B cell (primary cell): ENCODE results near the gene IKZF3. TPM values are rescaled to one million over a fixed set of nuclear protein-coding genes. Genes with fewer than 3 reads are reported as not detected.

Experiments used
- ATAC-seq: fragments of 200-7000 bp; cut with Tn5 transposase; one replicate; pipeline ENCODE4 v1.10.0; 2021; ENCODE audit warnings: low read depth, mild to moderate bottlenecking, moderate number of reproducible peaks, moderate library complexity
- CTCF ChIA-PET: fragments of 350-600 bp; sonication (Branson Sonifier 250); formaldehyde crosslinking; loops from one replicate; lab custom pipeline; 2021; ENCODE audit warnings: antibody characterized with exemption, inconsistent platforms; lab: Charles Lee
- POLR2A ChIA-PET: fragments of 350-600 bp; sonication (Branson Sonifier 250); formaldehyde crosslinking; loops from one replicate; lab custom pipeline; 2021; ENCODE audit warnings: antibody characterized with exemption; lab: Charles Lee
- DNase-seq: peaks from one replicate; pipeline ENCODE4 v3.0.0; 2013
- H2AFZ ChIP-seq: 2 replicates; pipeline ENCODE4 v1.6.1; 2012; ENCODE audit warnings: mild to moderate bottlenecking, low read depth, low read length; ENCODE audit not compliant: insufficient read depth, poor library complexity, severe bottlenecking
- H3K27ac ChIP-seq, 2 donors: 1 replicate in 1 of 2; 2 replicates in 1 of 2; pipeline ENCODE4 v1.5.1; 2012 to 2013; ENCODE audit warnings: low read length in 2 of 2, mild to moderate bottlenecking in 2 of 2, moderate library complexity in 1 of 2
- H3K27me3 ChIP-seq, 4 experiments: fragments of 200-600 bp in 1 of 4; sonication (generic) in 1 of 4; replicated peaks in 1 of 4; 1 replicate in 2 of 4; 2 replicates in 2 of 4; pipeline versions ENCODE4 v1.6.1 to v1.7.0; 2013 to 2016; ENCODE audit warnings: low read length in 3 of 4, mild to moderate bottlenecking in 2 of 4, mixed read lengths in 1 of 4, moderate library complexity in 1 of 4; ENCODE audit not compliant: insufficient read depth in 4 of 4, control insufficient read depth in 3 of 4; ENCODE audit errors: control extremely low read depth in 1 of 4
- H3K36me3 ChIP-seq, 2 experiments: replicated peaks in 1 of 2; 1 replicate in 1 of 2; 2 replicates in 1 of 2; pipeline versions ENCODE4 v1.6.1 to v1.7.1; 2013; ENCODE audit warnings: low read length in 1 of 2; ENCODE audit not compliant: insufficient read depth in 2 of 2, control insufficient read depth in 1 of 2; ENCODE audit errors: control extremely low read depth in 1 of 2, extremely low read depth in 1 of 2
- H3K4me1 ChIP-seq, 2 donors: fragments of 200-600 bp in 1 of 2; sonication (generic) in 1 of 2; 1 replicate in 1 of 2; 2 replicates in 1 of 2; pipeline versions ENCODE4 v1.5.1 to v1.6.1; 2013 to 2017; ENCODE audit warnings: low read length in 2 of 2; ENCODE audit not compliant: control insufficient read depth in 2 of 2, insufficient read depth in 2 of 2
- H3K4me2 ChIP-seq: replicated peaks from 2 replicates; pipeline ENCODE3; 2012; ENCODE audit warnings: mild to moderate bottlenecking, low read depth, low read length; ENCODE audit not compliant: poor library complexity, severe bottlenecking
- H3K4me3 ChIP-seq, 5 experiments: fragments of 200-600 bp in 1 of 5; sonication (generic) in 1 of 5; 1 replicate in 3 of 5; 2 replicates in 2 of 5; pipeline versions ENCODE4 v1.5.1 to v1.7.0; 2011 to 2016; ENCODE audit warnings: low read length in 4 of 5, mild to moderate bottlenecking in 4 of 5, low read depth in 2 of 5, control low read depth in 1 of 5, moderate library complexity in 1 of 5; ENCODE audit not compliant: insufficient read depth in 1 of 5; ENCODE audit errors: control extremely low read depth in 1 of 5, extremely low read depth in 1 of 5
- H3K79me2 ChIP-seq: fragments of 200-600 bp; sonication (generic); one replicate; pipeline ENCODE4 v1.6.0; 2016; ENCODE audit warnings: low read length; ENCODE audit not compliant: control insufficient read depth, insufficient read depth
- H3K9ac ChIP-seq: fragments of 200-600 bp; sonication (generic); 2 replicates; pipeline ENCODE4 v1.6.1; 2017; ENCODE audit warnings: mild to moderate bottlenecking, low read length, moderate library complexity
- H3K9me3 ChIP-seq, 3 donors: one replicate each; pipeline versions ENCODE4 v1.6.1 to v1.7.1; 2013; ENCODE audit warnings: low read length in 2 of 3; ENCODE audit not compliant: control insufficient read depth in 2 of 3, insufficient read depth in 1 of 3; ENCODE audit errors: control extremely low read depth in 1 of 3
- H4K20me1 ChIP-seq: 2 replicates; pipeline ENCODE4 v1.6.0; 2012; ENCODE audit warnings: mild to moderate bottlenecking, low read length; ENCODE audit not compliant: insufficient read depth, control insufficient read depth, poor library complexity, severe bottlenecking
- H3K27ac Mint-ChIP-seq: one replicate; pipeline ENCODE4 v1.8.0; 2021; ENCODE audit warnings: mixed read lengths
- H3K27me3 Mint-ChIP-seq: one replicate; pipeline ENCODE4 v1.8.0; 2021; ENCODE audit warnings: mixed read lengths
- H3K4me1 Mint-ChIP-seq: one replicate; pipeline ENCODE4 v1.8.0; 2021; ENCODE audit warnings: mixed read lengths
- H3K4me3 Mint-ChIP-seq: one replicate; pipeline ENCODE4 v1.8.0; 2021; ENCODE audit warnings: mixed read lengths
- H3K9me3 Mint-ChIP-seq: one replicate; pipeline ENCODE4 v1.8.0; 2022; ENCODE audit warnings: mixed read lengths; ENCODE audit not compliant: insufficient read depth
- EZH2 ChIP-seq: IDR thresholded peaks from 2 replicates; pipeline ENCODE4 v1.6.1; 2012; ENCODE audit warnings: borderline replicate concordance, low read depth, mild to moderate bottlenecking, moderate library complexity, low read length; ENCODE audit not compliant: insufficient read depth, poor library complexity, severe bottlenecking
- WGBS: methylation state at CpG from one replicate; pipeline ENCODE4 v1.1.5; 2013; ENCODE audit warnings: missing lambda C conversion rate; ENCODE audit not compliant: insufficient coverage; 5-methylcytosine and 5-hydroxymethylcytosine counted together
- intact Hi-C: fragments of 100-400 bp; cut with micrococcal nuclease; formaldehyde crosslinking; loops from one replicate; pipeline ENCODE4 v1.10.0; 2022
- polyA plus RNA-seq: library from polyadenylated mRNA; depleted of rRNA; stranded (reverse); fragments of >200 nt; gene quantifications from 2 replicates; pipeline ENCODE4 v1.2.3, GENCODE V29; 2012
- total RNA-seq, 2 donors: library from RNA; stranded (reverse); fragments of 120-200 nt in 1 of 2; gene quantifications; 1 replicate in 1 of 2; 2 replicates in 1 of 2; pipeline versions ENCODE4 v1.2.3 to v1.2.4, GENCODE V29; 2013 to 2022
- TF ChIP-seq, protein P1 (sequence below): fragments of 200-600 bp; IDR thresholded peaks from one replicate; pipeline ENCODE4 v1.8.0; 2022; ENCODE audit warnings: antibody characterized with exemption, mild to moderate bottlenecking

The IKZF3 gene
- total and polyA plus RNA-seq, 2 donors (not counting 1 experiment from before 2014, with no cell fraction given) = 63.0 to 178 TPM

DNA sequence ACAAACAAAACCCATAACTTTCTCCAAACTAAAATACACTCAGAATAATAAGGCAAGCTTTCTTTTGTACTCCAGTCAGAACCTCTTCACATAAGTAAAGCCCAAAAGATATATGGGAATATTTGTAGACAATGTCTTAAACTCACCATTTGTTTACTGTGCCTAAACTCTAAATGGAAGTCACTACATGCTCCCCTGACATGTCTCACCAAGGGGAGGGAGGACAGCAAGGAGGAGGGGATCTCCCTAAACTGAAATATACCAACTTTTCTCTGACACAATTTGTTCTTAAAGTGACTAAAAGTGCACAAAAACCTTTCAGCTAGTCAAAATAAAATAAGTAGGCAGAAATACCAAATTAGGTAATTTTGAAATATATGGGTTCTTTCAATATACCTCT, 87.9 kb downstream of the IKZF3 start:
- Mint-ChIP-seq H3K4me1 (peaks cover 81% of the 10 kb centered on the region), H3K27me3 (no peaks in the 10 kb centered on the region), H3K9me3 (no peaks in the 10 kb centered on the region), H3K27ac (peak overlapping the region; percentile 93), H3K4me3 (peak overlapping the region; percentile 89)
- H4K20me1 ChIP-seq = no peaks in the 10 kb centered on the region
- no peak overlapping the region for H2AFZ ChIP-seq
- intact Hi-C loops = loop anchor here (5.0 kb wide), 1 partner anchor 206 kb away; the partner anchor contains the start of gene PSMD3
- peaks cover 0 to 52% of the 10 kb centered on the region in 2 experiments for H3K36me3 ChIP-seq
- DNase-seq (no peak), ATAC-seq (no peak)
- H3K79me2 ChIP-seq = peaks cover 95% of the 10 kb centered on the region
- peak overlapping the region; percentile 77 for H3K4me2 ChIP-seq
- TF ChIP-seq, protein P1, sequence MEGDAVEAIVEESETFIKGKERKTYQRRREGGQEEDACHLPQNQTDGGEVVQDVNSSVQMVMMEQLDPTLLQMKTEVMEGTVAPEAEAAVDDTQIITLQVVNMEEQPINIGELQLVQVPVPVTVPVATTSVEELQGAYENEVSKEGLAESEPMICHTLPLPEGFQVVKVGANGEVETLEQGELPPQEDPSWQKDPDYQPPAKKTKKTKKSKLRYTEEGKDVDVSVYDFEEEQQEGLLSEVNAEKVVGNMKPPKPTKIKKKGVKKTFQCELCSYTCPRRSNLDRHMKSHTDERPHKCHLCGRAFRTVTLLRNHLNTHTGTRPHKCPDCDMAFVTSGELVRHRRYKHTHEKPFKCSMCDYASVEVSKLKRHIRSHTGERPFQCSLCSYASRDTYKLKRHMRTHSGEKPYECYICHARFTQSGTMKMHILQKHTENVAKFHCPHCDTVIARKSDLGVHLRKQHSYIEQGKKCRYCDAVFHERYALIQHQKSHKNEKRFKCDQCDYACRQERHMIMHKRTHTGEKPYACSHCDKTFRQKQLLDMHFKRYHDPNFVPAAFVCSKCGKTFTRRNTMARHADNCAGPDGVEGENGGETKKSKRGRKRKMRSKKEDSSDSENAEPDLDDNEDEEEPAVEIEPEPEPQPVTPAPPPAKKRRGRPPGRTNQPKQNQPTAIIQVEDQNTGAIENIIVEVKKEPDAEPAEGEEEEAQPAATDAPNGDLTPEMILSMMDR = no peak
- TF ChIP-seq EZH2 = no peak
- H3K9me3 ChIP-seq = no peaks in the 10 kb centered on the region
- peak overlapping the region; percentile 63 to 86 for H3K27ac ChIP-seq
- H3K4me3 ChIP-seq = peak overlapping the region; percentile 21 to 86 (median 51)
- CTCF ChIA-PET = interaction anchor here (0.7 to 3.5 kb wide), 11 partner anchors 16 to 204 kb away, joined by 3 to 32 read pairs (median 6); partner anchors contain the start of genes IKZF3, MIEN1 and PSMD3
- POLR2A ChIA-PET = interaction anchor here (0.6 to 3.9 kb wide), 4 partner anchors 18 to 61 kb away, joined by 3 to 46 read pairs (median 10); no protein-coding TSS in a partner anchor
- H3K27me3 ChIP-seq = no peaks in the 10 kb centered on the region
- peak overlapping the region; percentile 74 for H3K9ac ChIP-seq
- H3K4me1 ChIP-seq = peaks cover 80 to 91% of the 10 kb centered on the region in 2 donors

DNA sequence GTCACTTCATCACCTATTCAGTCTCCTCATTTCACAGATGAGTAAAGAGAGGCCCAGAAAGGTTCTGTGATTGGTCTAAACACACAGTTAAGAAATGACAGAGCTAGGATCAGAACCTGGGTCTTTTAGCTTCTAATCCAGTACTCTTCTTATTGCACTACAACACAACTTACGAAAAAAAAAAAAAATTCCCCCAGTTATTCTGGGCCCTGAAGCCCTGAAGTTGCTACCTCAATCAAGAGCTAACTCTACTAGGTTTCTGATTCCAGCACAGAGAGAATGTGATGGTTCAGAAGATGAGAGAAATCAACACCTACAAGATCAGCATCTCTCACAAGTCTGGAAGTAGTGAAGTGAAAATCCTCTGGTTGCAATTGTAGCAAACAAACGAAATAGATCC, 89.1 kb downstream of the IKZF3 start:
- peaks cover 82 to 91% of the 10 kb centered on the region in 2 donors for H3K4me1 ChIP-seq
- intact Hi-C loops = loop anchor here (1.0 to 5.0 kb wide), 3 partner anchors 19 to 207 kb away; partner anchors contain the start of gene PSMD3
- TF ChIP-seq, protein P1 = no peak
- no peak for TF ChIP-seq EZH2
- peaks cover 0 to 56% of the 10 kb centered on the region in 2 experiments for H3K36me3 ChIP-seq
- H3K9me3 ChIP-seq = no peaks in the 10 kb centered on the region
- DNase-seq (no peak), ATAC-seq (peak; percentile 39)
- no CpG with 5 or more reads among the region's 2 CpGs for WGBS
- ChIA-PET CTCF (interaction anchor here (0.5 to 3.5 kb wide), 5 partner anchors 16 to 187 kb away, joined by 3 to 32 read pairs (median 5); no protein-coding TSS in a partner anchor), POLR2A (interaction anchor here (0.6 to 3.9 kb wide), 5 partner anchors 16 to 150 kb away, joined by 3 to 46 read pairs (median 4); no protein-coding TSS in a partner anchor)
- Mint-ChIP-seq H3K4me3 (peak overlapping the region; percentile 77), H3K9me3 (no peaks in the 10 kb centered on the region), H3K27ac (peak overlapping the region; percentile 93), H3K27me3 (no peaks in the 10 kb centered on the region), H3K4me1 (peaks cover 86% of the 10 kb centered on the region)
- no peaks in the 10 kb centered on the region for H3K27me3 ChIP-seq
- peak overlapping the region in 3 of 5 experiments; percentile 30 to 86 (median 43) for H3K4me3 ChIP-seq
- H3K4me2 ChIP-seq = peak overlapping the region; percentile 77
- peak overlapping the region; percentile 74 to 86 for H3K27ac ChIP-seq
- H2AFZ ChIP-seq = no peak overlapping the region
- peak overlapping the region; percentile 74 for H3K9ac ChIP-seq
- peaks cover 95% of the 10 kb centered on the region for H3K79me2 ChIP-seq
- no peaks in the 10 kb centered on the region for H4K20me1 ChIP-seq
